Activated gamma-delta T cell treated with Interleukin-2 at 50 U/mL for 16 hours (primary cell): ENCODE measurements around the gene LRRC8E.
A peak's percentile ranks its signal among the peaks of the same experiment; 100 is the strongest.

Experiments used
- DNase-seq: peaks from one replicate; pipeline ENCODE4 v3.0.0-alpha.2; 2020

Gene LRRC8E

DNA sequence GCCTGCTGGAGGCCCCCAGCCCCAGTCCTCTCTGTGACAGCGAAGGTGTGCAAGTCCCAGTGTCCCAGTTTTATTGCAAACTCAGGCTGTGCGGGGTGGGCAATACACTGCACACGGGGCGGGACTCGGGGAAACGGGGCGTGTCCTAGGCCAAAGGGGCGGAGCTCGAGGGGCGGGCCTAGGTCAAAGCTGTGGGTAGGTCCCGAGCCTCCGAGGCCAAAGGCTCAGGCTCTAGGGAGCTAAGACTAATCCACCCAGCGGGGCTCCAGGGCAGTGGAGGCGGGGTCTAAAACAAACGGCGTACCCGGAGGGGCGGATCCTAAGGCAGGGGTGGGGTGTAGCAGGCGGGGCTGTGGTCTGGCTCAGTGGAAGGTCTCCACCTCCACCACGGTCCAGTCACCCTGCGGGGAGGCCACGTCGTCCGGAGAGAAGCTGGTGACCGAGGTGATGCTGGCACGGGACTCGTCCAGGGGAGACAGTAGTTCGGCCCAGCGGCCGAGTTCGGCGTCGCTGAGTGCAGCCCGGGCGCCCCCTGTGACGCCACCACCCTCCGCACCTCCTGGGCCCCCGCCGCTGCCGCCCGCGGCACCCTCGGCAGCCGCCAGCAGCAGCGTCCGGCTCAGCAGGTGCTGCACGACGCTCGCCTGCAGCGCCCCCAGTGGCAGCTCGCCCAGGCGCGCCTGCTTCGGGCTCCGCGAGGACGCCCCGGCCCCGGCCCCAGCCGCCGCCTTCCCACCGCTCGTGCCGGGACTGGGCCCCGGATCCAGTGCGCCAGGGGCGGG lies 19.4 kb upstream of the LRRC8E start:
- peak; percentile 81 for DNase-seq

DNA sequence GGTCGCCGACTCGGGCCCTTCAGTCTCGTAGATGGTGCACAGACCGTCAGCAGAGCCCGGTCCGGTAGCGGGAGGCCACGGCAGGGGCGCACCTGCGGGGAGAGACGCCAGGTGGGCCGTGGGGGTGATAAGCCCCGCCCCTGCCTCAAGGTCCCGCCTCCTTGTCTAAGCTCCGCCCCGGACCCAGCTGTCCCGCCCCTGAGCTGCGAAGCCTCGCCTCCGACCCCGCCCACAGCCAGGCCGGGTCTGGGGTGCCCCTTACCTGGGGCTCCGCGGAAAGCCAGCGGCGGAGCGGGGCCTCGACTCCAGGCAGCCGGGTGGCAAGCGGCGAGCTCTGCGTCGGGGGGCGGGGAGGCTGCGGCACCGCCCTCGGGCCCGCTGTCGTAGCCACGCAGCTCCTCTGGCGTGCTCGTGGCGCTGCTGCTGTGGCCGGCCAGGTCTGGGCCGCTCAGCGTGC lies 18.8 kb upstream of the LRRC8E start:
- DNase-seq: peak; percentile 76

DNA sequence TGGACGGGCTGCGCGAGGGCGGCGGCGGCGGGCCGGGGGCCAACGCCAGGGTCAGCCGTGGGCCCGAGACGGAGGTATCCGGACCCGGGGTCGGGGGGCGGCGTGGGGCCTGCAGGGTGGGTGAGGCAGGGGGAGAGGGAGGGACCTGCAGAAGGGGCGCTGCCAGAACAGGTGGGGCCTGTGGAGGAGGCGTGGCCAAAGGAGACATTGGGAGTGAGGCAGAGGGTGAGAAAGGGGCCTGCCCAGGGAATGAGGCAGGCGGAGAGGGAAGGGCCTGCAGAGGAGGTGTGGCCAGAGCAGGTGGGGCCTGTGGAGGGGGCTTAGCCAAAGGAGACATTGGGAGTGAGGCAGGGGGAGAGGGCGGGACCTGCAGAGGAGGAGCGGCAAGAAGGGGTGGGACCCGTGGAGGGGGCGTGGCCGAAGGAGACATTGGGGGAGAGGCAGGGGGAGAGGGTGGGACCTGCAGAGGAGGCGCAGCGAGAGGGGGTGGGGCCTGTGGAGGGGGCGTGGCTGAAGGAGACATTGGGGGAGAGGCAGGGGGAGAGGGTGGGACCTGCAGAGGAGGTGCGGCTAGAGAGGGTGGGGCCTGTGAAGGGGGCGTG lies 18.3 kb upstream of the LRRC8E start:
- DNase-seq: peak; percentile 44

DNA sequence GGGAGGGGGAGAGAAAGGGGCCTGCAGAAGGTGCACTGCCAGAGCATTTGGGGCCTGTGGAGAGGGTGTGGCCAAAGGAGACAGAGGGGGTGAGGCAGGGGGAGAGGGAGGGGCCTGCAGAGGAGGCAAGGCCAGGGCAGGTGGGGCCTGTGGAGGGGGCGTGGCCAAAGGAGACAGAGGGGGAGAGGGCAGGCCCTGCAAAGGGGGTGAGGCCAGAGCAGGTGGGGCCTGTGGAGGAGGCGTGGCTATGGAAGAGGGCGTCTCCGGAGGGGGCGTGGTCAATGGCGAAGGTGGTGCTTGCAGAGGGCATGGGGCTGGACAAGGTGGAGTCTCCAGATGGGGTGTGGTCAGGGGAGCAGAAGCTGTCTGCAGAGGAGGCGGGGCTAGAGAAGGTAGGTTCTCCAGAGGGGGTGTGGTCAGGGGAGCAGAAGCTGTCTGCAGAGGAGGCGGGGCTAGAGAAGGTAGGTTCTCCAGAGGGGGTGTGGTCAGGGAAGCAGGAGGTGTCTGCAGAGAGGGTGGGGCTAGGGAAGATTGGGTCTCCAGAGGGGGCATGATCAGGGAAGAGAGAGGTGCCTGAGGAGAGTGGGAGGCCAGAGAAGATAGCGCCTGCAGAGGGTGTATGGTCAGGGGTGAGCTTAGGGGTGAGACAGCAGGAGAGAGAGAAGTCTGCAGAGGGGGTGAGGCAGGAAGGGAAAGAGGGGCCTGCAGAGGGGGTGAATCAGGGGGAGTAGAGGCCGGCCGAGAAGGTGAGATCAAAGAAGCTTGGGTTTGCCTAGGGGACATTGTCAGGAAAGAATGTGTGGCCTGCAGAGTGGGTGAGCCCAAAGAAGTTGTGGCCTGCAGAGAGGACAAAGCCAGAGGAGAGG lies 17.5 kb upstream of the LRRC8E start:
- DNase-seq: peak; percentile 36

DNA sequence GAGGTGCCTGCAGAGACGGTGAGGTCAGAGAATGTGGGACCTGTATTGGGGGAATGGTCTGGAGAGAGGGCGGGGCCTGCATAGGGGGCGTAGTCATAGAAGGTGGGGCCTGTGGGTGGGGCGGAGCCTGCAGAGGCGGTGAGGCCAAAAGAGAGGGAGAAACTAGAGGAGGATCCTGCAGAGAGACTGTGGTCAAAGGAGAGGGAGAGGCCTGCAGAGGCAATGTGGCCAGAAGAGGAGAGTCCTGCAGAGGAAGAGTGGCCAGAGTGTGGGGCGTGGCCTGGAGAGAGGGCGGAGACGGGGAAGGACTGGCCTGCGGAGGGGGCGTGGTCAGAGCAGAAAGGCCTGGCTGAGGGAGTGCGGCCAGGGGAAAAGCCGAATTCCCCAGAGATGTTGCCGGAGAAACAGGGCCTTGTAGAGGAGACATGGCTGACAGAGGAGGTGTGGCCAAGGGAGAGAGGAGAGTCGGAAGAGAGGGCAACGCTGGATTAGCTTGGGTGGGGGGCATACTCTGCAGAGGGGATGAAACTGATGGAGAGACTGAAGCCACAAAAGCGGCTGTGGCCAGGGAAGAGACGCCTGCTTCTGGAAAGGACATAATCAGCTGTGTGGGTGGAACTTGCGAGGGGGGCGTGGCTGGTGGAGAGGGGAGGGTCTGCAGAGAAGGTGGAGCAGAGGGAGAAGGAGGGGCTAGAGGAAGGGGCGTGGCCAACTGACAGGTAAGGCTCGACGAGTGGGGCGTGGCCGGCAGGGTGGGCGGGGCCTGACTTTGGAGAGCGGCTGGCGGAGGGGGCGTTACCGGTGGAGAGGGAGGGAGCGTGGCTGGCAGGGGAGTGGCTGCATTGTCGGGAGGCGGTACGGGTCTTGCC lies 16.6 kb upstream of the LRRC8E start:
- peak; percentile 71 for DNase-seq

DNA sequence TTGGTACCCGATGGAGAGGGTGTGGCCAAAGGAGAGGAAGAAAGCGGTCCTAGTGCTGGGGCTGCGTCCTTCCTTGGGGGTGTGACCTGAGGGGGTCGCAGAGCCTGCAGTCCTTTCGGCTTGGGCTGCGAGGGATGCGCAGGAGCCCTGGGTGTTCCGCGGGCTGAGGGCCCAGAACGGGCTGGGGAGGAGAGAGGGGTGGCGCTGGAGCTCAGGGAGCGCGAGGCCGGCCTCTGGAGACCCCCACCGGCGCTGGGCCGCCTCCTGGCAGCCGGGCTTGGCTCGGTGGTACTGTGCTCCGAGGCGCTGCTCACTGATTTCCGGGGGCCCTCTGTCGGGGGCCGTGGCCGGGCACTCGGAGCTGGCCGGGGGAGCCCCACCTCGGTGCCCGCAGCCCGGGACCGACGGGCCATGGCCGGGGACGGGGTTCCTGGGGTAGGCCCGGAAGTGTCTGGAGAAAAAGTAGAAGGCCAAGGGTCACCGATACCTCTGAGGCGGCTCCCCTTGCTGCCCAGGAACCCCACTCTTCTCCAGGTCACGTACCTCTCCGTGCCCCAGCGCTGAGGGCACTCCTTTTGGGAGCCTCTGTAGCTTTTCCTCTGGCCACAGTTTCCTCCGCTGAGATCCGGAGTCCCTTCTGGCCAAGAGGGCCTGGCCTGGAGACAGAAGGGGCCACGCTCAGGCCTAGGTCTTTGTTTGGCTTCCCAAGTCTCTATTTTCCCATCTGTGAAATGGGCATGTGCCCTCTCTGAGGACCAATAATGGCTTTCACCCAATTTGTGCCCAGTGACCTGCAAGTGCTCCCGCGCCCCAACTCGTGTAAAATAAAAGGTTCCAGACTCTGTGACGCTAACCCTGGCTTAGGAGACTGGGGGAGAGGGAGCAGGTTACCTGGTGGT lies 15.8 kb upstream of the LRRC8E start:
- no peak for DNase-seq

DNA sequence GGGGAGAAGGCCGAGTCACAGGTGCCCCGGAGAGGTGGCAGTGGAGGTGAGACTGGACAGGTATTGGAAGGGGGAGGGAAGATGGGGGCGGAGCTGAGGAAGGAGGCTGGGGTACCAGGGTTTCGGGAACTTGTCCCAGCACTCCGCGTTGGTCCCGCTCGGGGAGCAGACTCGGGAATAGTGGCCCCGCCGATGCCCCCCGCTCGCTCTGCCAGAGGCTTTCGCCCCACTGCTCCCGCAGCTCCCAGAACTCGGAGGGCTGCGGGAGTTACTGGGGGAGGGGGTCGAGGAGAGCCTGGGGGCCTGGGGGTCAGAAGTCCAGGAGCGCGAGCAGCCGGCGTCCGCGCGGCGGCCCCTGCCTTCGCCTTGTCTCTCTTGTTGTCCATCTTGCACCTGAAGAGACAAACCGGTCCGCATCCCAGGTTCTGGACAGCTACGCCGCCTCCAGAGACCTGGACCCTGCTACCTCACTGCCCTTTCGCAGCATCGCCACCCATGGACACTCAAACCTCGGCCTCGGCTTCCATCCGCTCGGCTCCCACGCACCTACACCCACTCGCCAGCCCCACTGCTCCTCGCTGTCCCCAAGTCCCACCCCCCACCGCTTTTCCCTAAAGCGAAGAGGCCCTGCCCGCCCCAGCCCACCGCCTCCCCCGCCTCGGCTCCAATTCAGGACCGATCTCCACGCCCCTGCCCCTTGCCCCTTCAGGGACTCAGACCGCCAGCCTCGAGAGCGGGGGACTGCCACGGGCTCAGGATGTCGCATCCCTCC lies 14.8 kb upstream of the LRRC8E start:
- DNase-seq: no peak

DNA sequence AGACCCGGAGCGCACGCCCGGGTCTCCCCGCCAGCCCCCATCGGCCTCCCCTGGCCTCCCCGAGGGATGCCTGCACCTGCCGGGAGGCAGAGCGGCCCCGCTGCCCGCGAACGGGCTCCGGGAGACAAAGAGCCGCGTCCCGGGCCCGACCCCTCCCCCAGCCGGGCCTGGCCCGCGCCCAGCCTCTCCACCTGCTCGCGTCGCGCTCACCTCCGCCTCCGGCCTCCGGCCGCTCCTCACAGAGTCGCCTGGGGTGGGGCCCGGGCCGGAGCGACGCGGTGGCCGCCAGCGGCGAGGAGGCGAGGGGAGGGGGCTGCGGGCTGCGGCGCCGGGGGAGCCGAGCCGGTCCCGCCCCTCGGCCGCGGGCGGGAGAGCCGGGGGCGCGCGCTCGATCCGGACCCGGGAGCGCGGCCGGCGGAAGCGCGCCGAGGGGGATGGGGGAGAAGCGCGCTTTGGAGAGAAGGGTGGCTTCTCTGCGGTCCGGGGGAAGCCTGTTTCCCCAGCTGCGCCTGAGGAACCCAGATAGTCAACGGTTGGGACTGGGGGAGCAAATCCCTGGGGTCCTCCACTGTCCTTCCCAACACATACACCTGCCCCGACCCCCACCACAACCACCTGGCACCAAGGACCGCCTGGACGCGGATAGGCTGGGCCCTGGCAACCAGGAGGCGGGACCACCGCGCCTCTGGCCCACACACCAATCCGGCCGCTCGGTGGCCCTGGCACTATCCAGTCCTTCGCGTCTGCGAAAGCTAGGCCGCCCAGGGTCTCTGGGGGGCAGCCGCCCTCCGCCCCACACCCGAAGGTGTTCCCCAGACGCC lies 14.0 kb upstream of the LRRC8E start, which contains the start of gene PRR36:
PRR36 (minus strand) TSS at position 315 of the 821 bp plus-strand sequence. CDS start 701 bp downstream, outside the sequence.
- DNase-seq: no peak

DNA sequence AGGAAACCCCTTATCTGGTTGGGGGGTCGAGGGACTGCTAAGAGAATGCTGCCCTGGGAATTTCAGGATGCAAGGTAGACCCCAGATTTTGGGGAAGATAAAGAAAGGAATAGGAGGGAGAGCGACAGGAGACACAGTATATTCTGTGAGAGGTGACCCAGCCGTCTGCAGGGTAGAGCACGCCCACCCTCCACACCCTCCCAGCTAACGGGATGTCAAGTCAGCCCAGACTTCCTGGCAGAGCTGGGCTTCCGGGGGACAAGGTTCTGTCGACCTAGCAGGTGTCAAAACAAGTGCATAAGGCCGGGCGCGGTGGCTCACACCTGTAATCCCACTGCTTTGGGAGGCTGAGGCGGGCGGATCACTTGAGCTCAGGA lies 13.4 kb upstream of the LRRC8E start:
- no peak for DNase-seq

DNA sequence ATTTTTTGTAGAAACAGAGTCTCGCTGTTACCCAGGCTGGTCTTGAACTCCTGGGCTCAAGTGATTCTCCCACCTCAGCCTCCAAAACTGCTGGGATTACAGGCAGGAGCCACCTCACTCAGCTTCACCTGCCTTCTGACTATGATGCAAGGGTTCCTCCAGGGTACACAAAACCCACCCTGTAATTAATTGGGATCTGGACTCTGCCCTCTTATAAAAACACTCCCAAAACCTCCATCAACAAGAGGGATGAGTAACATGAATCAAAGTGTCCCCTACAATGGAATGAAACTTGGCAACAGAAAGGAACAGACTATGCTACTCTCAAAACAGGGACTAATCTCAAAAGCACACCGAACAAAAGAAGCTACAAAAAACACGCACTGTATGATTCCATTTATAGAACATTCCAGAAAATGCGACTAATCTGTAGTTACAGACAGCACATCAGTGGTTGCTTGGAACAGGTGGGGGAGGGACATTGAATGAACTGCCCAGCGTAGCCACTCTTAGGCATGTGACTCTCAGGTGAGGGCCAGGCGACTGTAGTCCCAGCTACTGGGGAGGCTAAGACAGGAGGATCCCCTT lies 11.0 kb upstream of the LRRC8E start:
- no peak for DNase-seq

DNA sequence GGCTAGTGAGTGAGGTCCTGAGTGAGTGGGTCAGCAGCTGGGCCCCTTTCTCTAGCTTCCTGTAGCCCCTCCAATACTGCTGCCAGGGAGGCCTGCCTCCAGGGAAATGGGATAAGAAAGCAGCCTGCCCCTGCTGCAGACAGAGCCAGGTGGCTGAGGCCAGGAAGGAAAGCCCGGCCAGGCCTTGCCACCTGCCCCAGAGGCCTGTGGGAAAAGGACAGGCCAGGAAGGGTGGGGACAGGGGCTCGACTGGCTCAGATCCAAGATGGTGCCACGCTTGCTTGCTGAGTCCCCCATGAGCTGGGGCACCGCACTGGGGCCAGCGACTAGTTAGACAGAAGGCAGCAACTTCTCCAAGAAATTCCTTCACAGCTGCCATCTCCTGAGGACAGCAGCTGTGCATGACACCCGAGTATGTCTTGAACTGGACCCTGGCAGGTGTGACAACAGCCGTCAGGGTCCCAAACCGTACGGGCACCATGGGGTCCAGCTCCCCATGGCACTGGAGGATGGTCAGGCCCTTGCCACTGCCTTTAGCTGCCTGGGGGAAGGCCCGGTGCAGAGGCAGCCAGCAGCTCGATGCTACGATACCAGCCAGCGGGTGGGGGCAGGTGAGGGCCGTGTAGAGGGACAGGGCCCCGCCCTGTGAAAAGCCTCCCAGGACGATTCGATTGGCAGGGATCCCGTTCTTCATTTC lies 9.1 kb upstream of the LRRC8E start:
- no peak for DNase-seq

DNA sequence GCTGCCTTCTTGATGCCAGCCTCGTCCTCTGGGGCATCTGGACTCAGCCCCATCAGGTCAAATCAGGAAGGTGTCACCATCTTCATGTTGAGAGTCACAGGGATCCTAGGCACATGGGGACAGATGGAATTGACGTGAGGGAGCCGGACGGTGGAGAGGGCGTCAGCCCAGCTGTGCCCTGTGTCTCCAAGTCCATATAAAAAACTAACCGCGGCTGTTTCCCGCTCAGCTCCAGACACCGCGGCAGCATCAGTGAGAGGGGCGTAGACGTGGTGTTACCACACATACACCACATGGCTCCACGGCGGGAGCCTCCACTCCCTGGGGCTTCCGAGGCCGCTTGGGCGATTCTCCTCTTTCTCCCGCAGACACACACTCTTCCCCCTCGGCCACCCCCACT lies 8.5 kb upstream of the LRRC8E start:
- DNase-seq: no peak

DNA sequence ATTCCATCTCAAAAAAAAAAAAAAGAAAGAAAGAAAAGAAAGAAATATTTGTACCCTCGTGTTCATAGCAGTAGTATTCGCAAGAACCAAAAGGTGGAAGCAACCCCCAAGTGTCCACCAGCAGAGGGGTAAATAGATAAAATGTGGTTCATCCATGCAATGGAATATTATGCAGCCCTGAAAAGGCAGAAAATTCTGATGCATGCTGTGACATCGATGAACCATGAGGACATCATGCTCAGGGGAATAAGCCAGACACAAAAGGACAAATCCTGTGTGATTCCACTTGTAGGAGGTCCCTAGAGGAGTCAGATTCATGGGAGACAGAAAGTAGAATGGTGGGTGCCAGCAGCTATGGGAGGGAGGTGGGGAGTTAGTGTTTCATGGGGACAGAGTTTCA lies 6.4 kb upstream of the LRRC8E start:
- no peak for DNase-seq

DNA sequence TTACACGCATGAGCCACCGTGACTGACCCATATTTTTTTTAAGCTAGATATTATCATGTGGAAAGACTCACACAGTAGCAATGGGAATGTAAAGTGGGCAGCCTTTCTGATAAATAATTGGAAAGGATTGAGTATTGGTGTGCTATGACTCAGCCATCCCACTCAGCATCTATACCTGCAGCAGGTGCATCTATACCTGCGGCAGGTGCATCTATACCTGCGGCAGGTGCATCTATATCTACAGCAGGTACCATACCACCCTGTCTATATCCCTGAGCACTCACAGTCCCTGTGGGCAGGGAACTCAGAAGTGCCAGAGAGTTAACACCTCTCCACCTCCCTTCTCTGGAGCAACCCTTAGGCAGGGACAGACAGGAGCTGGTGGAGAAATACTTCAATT lies 5.2 kb upstream of the LRRC8E start:
- DNase-seq: no peak

DNA sequence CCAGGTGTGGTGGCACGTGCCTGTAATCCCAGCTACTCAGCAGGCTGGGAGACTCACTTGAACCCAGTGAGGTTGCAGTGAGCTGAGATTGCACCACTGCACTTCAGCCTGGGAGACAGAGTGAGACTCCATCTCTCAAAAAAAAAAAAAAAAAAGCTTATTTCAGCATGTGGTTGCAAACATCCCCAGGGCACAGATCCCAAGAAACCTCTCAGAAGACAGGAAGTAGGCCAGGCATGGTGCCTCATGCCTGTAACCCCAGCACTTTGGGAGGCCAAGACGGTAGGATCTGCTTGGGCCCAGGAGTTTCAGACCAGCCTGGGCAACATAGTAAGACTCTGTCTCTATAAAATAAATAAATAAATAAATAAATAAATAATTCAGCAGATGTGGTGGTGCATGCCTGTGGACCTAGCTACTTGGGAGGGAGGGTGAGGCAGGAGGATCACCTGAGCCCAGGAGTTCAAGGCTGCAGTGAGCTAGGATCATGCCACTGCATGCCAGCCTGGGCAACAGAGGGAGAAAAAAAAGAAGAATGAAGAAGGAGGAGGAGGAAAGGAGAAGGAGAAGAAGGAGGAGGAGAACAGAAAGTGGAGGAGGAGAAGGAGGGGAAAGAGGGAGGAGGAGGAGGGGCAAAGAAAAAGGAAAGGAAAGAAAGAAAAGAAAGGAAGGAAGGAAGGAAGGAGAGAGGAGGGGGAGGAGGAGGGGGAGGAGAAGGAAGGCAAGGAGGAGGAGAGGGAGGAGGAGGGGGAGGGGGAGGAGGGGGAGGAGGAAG lies 4.3 kb upstream of the LRRC8E start:
- DNase-seq: no peak

DNA sequence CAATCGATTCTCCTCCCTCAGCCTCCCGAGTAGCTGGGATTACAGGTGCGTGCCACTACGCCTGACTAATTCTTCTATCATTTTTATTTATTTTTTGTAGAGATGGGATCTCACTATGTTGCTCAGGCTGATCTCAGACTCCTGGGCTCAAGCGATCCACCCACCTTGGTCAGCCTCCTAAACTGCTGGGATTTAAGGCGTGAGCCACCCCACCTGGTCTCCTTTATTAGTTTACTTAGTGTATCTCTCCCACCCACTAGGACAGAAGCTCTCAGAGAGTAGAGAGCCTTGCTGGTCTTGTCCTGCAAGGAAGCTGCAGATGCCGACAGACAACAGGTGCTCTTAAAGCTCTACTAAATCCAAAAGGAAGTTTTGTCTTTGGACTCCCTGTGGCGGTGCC lies 2.5 kb upstream of the LRRC8E start:
- DNase-seq: no peak

DNA sequence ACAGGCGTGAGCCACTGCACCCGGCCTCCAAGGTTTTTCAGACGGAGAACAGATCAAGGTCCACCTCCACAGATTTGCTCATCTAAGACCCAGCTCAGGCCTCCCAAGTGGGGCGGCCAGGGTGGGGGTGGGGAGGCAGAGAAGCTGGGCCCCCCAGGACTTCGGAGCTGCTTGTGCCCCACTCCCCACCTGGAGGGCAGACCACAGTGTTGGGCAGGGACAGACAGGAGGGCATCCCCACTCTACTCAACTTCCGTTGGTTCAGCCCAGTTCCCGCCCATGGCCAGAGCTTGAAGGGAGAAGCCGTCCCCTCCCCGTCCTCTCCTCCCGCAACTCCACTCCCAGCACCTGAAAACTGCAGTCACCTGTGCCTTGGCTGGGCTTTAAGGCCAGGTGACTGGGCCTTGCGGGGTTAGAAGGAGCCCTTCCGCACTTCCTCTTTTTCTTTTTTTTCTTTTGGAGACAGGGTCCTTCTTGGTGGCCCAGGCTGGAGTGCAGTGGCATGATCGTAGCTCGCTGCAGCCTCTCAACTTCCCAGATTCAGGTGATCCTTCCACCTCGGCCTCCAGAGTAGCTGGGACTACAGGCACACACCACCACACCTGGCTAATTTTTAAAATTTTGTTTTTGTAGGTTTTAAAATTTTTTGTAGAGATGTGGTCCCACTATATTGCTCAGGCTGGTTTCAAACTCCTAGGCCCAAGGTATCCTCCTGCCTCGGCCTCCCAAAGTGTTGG lies 734 bp upstream of the LRRC8E start:
- no peak for DNase-seq
